Measurements from ENCODE around the gene CNRIP1. TPM values are rescaled to one million over a fixed set of nuclear protein-coding genes. Genes with fewer than 3 reads are reported as not detected.
"Not testable (repeated sequence)": the region's sequence is repeated elsewhere in the genome, so short reads cannot be mapped to it uniquely, and the experiment has no call there.

Gene CNRIP1
- polyA plus RNA-seq, 1 donor (not counting 4 experiments of a cell fraction or from before 2014, with no cell fraction given), result 0.04 TPM

GRCh38 chr2:68352651-68353391 is 33.1 kb upstream of the CNRIP1 start:
- Histone ChIP-seq H3K4me1 (ENCODE audit: control insufficient read depth, extremely low read depth, insufficient read depth, low read length) (no peaks in the 10 kb centered on the region), H3K79me2 (ENCODE audit: control insufficient read depth, insufficient read depth, low read length) (no peaks in the 10 kb centered on the region), H3K9ac (ENCODE audit: control insufficient read depth, extremely low read depth, insufficient read depth, low read length) (no peak overlapping the region), H4K20me1 (ENCODE audit: control insufficient read depth, extremely low read depth, insufficient read depth, low read length) (no peaks in the 10 kb centered on the region), H3K36me3 (ENCODE audit: control insufficient read depth in 2 of 2, extremely low read depth in 1 of 2, insufficient read depth in 2 of 2, low read length in 2 of 2) (no peaks in the 10 kb centered on the region), H3K27ac (ENCODE audit: control insufficient read depth, insufficient read depth, low read length) (no peak overlapping the region), H3K4me3 (ENCODE audit: control insufficient read depth in 2 of 3, extremely low read depth in 1 of 3, insufficient read depth in 2 of 3, low read depth in 1 of 3, low read length in 3 of 3) (no peak overlapping the region), H3K9me3 (ENCODE audit: control insufficient read depth, low read depth, low read length) (no peaks in the 10 kb centered on the region), H3K27me3 (ENCODE audit: control insufficient read depth, extremely low read depth, insufficient read depth, low read length) (no peaks in the 10 kb centered on the region), H2AFZ (ENCODE audit: control insufficient read depth, low read length) (no peak overlapping the region), H3K4me2 (ENCODE audit: control insufficient read depth, extremely low read depth, insufficient read depth, low read depth, low read length) (no peak overlapping the region), H3K9me1 (ENCODE audit: control insufficient read depth, extremely low read depth, insufficient read depth, low read length) (no peaks in the 10 kb centered on the region)
- dilution Hi-C loops (cut with MboI; ENCODE audit: extremely low pct_ligation_motif_present, low sequenced_read_pairs), result no loop called here
- FAIRE-seq (no peak), DNase-seq (ENCODE audit: low read depth, low spot score) (no peak)
- TF ChIP-seq CTCF (optimal IDR thresholded peaks at IDR 0.05 in 1 of 3, IDR thresholded peaks at IDR 0.05 in 1 of 3, conservative IDR thresholded peaks at IDR 0.05 in 1 of 3; ENCODE audit: extremely low read depth in 1 of 3, insufficient read depth in 2 of 3, low read length in 3 of 3) (no peak), EZH2 (IDR thresholded peaks at IDR 0.05; ENCODE audit: low read length) (no peak)

DNA sequence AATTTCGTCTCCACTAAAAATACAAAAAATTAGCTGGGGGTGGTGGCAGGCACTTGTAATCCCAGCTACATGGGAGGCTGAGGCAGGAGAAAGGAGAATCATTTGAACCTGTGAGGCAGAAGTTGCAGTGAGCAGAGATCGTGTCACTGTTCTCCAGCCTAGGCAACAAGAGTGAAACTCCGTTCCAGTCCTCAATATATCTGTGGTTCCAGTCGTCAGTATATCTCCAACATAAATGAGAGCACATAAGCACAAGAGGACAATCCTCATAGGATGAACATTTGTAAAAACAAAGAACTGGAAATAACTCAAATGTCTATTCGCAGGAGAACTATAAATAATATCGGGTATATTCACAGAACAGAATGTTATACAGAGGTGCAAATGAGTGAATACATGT is 32.2 kb upstream of the CNRIP1 start:
- Histone ChIP-seq H2AFZ (ENCODE audit: control insufficient read depth, low read length) (no peak overlapping the region), H3K4me2 (ENCODE audit: control insufficient read depth, extremely low read depth, insufficient read depth, low read depth, low read length) (no peak overlapping the region), H3K9me3 (ENCODE audit: control insufficient read depth, low read depth, low read length) (no peaks in the 10 kb centered on the region), H3K36me3 (ENCODE audit: control insufficient read depth in 2 of 2, extremely low read depth in 1 of 2, insufficient read depth in 2 of 2, low read length in 2 of 2) (no peaks in the 10 kb centered on the region), H3K9me1 (ENCODE audit: control insufficient read depth, extremely low read depth, insufficient read depth, low read length) (no peaks in the 10 kb centered on the region), H3K4me3 (ENCODE audit: control insufficient read depth in 2 of 3, extremely low read depth in 1 of 3, insufficient read depth in 2 of 3, low read depth in 1 of 3, low read length in 3 of 3) (no peak overlapping the region), H3K4me1 (ENCODE audit: control insufficient read depth, extremely low read depth, insufficient read depth, low read length) (no peaks in the 10 kb centered on the region), H3K79me2 (ENCODE audit: control insufficient read depth, insufficient read depth, low read length) (no peaks in the 10 kb centered on the region), H3K27me3 (ENCODE audit: control insufficient read depth, extremely low read depth, insufficient read depth, low read length) (no peaks in the 10 kb centered on the region), H3K9ac (ENCODE audit: control insufficient read depth, extremely low read depth, insufficient read depth, low read length) (no peak overlapping the region), H3K27ac (ENCODE audit: control insufficient read depth, insufficient read depth, low read length) (no peak overlapping the region), H4K20me1 (ENCODE audit: control insufficient read depth, extremely low read depth, insufficient read depth, low read length) (no peaks in the 10 kb centered on the region)
- FAIRE-seq (no peak), DNase-seq (ENCODE audit: low read depth, low spot score) (no peak)
- TF ChIP-seq EZH2 (IDR thresholded peaks at IDR 0.05; ENCODE audit: low read length), result no peak
- TF ChIP-seq CTCF (optimal IDR thresholded peaks at IDR 0.05 in 1 of 3, IDR thresholded peaks at IDR 0.05 in 1 of 3, conservative IDR thresholded peaks at IDR 0.05 in 1 of 3; ENCODE audit: extremely low read depth in 1 of 3, insufficient read depth in 2 of 3, low read length in 3 of 3), result no peak
- dilution Hi-C loops (cut with MboI; ENCODE audit: extremely low pct_ligation_motif_present, low sequenced_read_pairs), result no loop called here

- H2AFZ ChIP-seq (ENCODE audit: control insufficient read depth, low read length); H3K9ac ChIP-seq (ENCODE audit: control insufficient read depth, extremely low read depth, insufficient read depth, low read length); H3K4me1 ChIP-seq (ENCODE audit: control insufficient read depth, extremely low read depth, insufficient read depth, low read length); H3K9me1 ChIP-seq (ENCODE audit: control insufficient read depth, extremely low read depth, insufficient read depth, low read length); H3K27me3 ChIP-seq (ENCODE audit: control insufficient read depth, extremely low read depth, insufficient read depth, low read length); H3K4me3 ChIP-seq (ENCODE audit: control insufficient read depth in 2 of 3, extremely low read depth in 1 of 3, insufficient read depth in 2 of 3, low read depth in 1 of 3, low read length in 3 of 3); H3K4me2 ChIP-seq (ENCODE audit: control insufficient read depth, extremely low read depth, insufficient read depth, low read depth, low read length); H3K79me2 ChIP-seq (ENCODE audit: control insufficient read depth, insufficient read depth, low read length); DNase-seq (ENCODE audit: low read depth, low spot score); FAIRE-seq; H3K9me3 ChIP-seq (ENCODE audit: control insufficient read depth, low read depth, low read length); H4K20me1 ChIP-seq (ENCODE audit: control insufficient read depth, extremely low read depth, insufficient read depth, low read length); H3K27ac ChIP-seq (ENCODE audit: control insufficient read depth, insufficient read depth, low read length); dilution Hi-C loops (cut with MboI; ENCODE audit: extremely low pct_ligation_motif_present, low sequenced_read_pairs); H3K36me3 ChIP-seq (ENCODE audit: control insufficient read depth in 2 of 2, extremely low read depth in 1 of 2, insufficient read depth in 2 of 2, low read length in 2 of 2): not testable (repeated sequence)
These were observed 29.3 kb upstream of the CNRIP1 start for GRCh38 chr2:68349091-68349490.
